Neural crest cell (in vitro differentiated cells): ENCODE measurements around the gene CHCHD4. TPM values are rescaled to one million over a fixed set of nuclear protein-coding genes. Genes with fewer than 3 reads are reported as not detected.
A peak's percentile ranks its signal among the peaks of the same experiment; 100 is the strongest.

ENCODE experiments used
- DNase-seq: peaks from one replicate; pipeline ENCODE4 v3.0.0; 2021; ENCODE audit warnings: low read depth, mixed read lengths, low spot score
- H3K27ac Mint-ChIP-seq: one replicate; pipeline ENCODE4 v1.8.0; 2021; ENCODE audit warnings: mild to moderate bottlenecking, mixed read lengths; ENCODE audit not compliant: unreplicated experiment
- H3K27me3 Mint-ChIP-seq: 2 replicates; pipeline ENCODE4 v1.8.0; 2021; ENCODE audit warnings: low read depth, mild to moderate bottlenecking, mixed read lengths
- H3K36me3 Mint-ChIP-seq: 2 replicates; pipeline ENCODE4 v1.8.0; 2021; ENCODE audit warnings: low read depth, mild to moderate bottlenecking, mixed read lengths
- H3K4me1 Mint-ChIP-seq: 2 replicates; pipeline ENCODE4 v1.8.0; 2021; ENCODE audit warnings: mixed read lengths
- H3K4me3 Mint-ChIP-seq: one replicate; pipeline ENCODE4 v1.8.0; 2021; ENCODE audit warnings: mild to moderate bottlenecking, mixed read lengths
- H3K9me3 Mint-ChIP-seq: 2 replicates; pipeline ENCODE4 v1.8.0; 2021; ENCODE audit warnings: mixed read lengths
- CTCF ChIP-seq: fragments of 200-600 bp; sonication (generic); conservative IDR thresholded peaks from 2 replicates; pipeline ENCODE4 v1.5.0; 2021; ENCODE audit warnings: antibody characterized with exemption, mild to moderate bottlenecking
- total RNA-seq: library from RNA; stranded (reverse); gene quantifications from 2 replicates; pipeline ENCODE4 v1.2.1, GENCODE V29; 2021

The CHCHD4 gene
- total RNA-seq, 1 donor from 2014 or later = 16.9 TPM

- H3K4me3 Mint-ChIP-seq = no peak overlapping the region
- no peak overlapping the region for H3K27ac Mint-ChIP-seq
- no peaks in the 10 kb centered on the region for H3K27me3 Mint-ChIP-seq
- no peak for TF ChIP-seq CTCF
- DNase-seq = no peak
- H3K4me1 Mint-ChIP-seq = no peaks in the 10 kb centered on the region
- H3K9me3 Mint-ChIP-seq = no peaks in the 10 kb centered on the region
- H3K36me3 Mint-ChIP-seq = peaks cover 3% of the 10 kb centered on the region
These were observed 9.6 kb upstream of the CHCHD4 start for GRCh38 chr3:14134291-14134690.

- Mint-ChIP-seq H3K4me3 (no peak overlapping the region), H3K4me1 (no peaks in the 10 kb centered on the region), H3K9me3 (no peaks in the 10 kb centered on the region), H3K27ac (no peak overlapping the region), H3K27me3 (no peaks in the 10 kb centered on the region), H3K36me3 (peaks cover 4% of the 10 kb centered on the region)
- no peak for TF ChIP-seq CTCF
- no peak for DNase-seq
These were observed 9.2 kb upstream of the CHCHD4 start for GRCh38 chr3:14133876-14134275.

DNA sequence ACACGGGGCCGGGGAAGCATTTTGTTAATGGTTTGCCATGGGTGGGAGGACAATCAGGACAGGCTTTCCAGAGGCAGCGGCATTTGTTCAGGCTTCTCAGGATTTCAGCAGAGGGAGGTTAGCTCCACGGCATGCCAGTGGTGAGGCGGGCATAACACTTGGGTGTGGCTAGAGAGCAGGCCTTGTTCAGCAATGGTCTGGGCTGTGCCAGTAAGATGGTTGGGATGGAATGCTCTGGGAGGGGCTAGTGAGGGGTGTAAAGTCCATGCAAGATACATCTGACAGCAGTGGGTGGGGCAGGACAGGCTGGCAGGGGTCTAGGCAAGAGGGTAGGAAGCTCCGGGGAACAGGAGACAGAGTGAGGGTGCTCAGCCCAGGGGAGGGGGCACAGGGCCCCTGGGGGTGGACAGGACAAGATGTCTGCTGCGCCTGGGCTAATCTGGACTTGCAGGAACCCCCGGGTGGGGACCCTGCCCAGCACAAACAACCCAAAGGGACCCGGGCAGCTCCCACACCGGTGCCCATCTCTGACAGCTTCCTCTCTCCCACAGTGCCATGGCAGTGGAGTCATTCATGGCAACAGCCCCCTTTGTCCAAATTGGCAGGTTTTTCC, 8.6 kb upstream of the CHCHD4 start:
- H3K27me3 Mint-ChIP-seq = no peaks in the 10 kb centered on the region
- DNase-seq = no peak
- peak overlapping the region; percentile 24 for H3K27ac Mint-ChIP-seq
- no peaks in the 10 kb centered on the region for H3K4me1 Mint-ChIP-seq
- peaks cover 10% of the 10 kb centered on the region for H3K36me3 Mint-ChIP-seq
- H3K4me3 Mint-ChIP-seq = no peak overlapping the region
- H3K9me3 Mint-ChIP-seq = no peaks in the 10 kb centered on the region
- no peak for TF ChIP-seq CTCF

DNA sequence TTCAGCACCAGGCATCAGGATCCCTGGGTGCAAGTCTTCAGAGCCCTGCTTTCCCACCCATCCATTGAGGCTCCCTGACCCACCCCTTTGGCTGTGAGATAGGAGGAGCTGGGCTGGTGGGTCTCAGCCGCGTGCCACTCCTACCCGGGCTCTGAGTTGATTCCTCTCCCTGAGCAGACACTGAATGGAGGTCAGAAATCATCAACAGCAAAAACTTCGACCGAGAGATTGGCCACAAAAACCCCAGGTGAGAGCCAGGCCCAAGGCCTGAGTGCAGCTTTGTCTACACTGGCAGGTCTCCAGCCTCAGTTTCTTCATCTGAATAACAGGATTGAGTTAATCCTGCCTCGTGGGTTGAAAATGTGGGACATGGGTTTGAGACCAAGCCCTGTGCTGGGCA, 8.0 kb upstream of the CHCHD4 start:
- DNase-seq = no peak
- H3K36me3 Mint-ChIP-seq = peaks cover 15% of the 10 kb centered on the region
- no peaks in the 10 kb centered on the region for H3K9me3 Mint-ChIP-seq
- no peaks in the 10 kb centered on the region for H3K27me3 Mint-ChIP-seq
- H3K27ac Mint-ChIP-seq = no peak overlapping the region
- TF ChIP-seq CTCF = no peak
- no peak overlapping the region for H3K4me3 Mint-ChIP-seq
- H3K4me1 Mint-ChIP-seq = no peaks in the 10 kb centered on the region

DNA sequence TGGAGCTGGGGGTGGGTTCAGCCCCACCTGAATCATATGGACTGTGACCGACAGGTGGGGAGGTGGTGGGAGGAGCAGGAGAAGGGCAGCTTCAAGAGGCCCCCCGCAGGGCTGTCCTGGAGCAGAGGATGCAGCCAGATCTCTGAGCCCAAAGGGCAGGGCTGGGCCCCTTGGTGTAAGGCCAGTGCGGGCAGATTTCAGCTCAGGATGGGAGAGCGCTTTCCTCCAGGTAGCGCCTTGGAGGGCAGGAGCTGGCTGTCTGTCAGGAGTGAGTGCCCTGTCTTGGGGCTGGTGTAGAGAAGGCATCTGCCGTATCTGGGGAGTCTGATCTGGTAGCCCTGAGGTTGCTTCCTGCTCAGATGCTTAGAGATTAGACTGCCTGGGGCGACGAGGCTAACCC, 7.5 kb upstream of the CHCHD4 start:
- Mint-ChIP-seq H3K27me3 (no peaks in the 10 kb centered on the region), H3K4me1 (no peaks in the 10 kb centered on the region), H3K36me3 (peaks cover 15% of the 10 kb centered on the region), H3K4me3 (no peak overlapping the region), H3K9me3 (no peaks in the 10 kb centered on the region), H3K27ac (no peak overlapping the region)
- DNase-seq = no peak
- no peak for TF ChIP-seq CTCF
